NCI-H1105 (cell line): ENCODE measurements around the gene KCNT1.

ENCODE experiments used
- DNase-seq: peaks from one replicate; lab custom pipeline; 2025; lab: John Stamatoyannopoulos, UW

KCNT1 gene

GRCh38 chr9:135785013-135785575 lies 83.1 kb downstream of the KCNT1 start:
- DNase-seq = no peak

GRCh38 chr9:135786146-135786690 lies 84.2 kb downstream of the KCNT1 start:
- DNase-seq = no peak

GRCh38 chr9:135787317-135787716 lies 85.3 kb downstream of the KCNT1 start:
- DNase-seq = no peak

- no peak for DNase-seq
These were observed 86.0 kb downstream of the KCNT1 start for GRCh38 chr9:135787776-135788575.

GRCh38 chr9:135788576-135789300 lies 86.8 kb downstream of the KCNT1 start:
- no peak for DNase-seq

- no peak for DNase-seq
These were observed 87.9 kb downstream of the KCNT1 start for GRCh38 chr9:135789838-135790291.

GRCh38 chr9:135790356-135790755 lies 88.4 kb downstream of the KCNT1 start:
- DNase-seq = no peak

- DNase-seq = no peak
These were observed 88.9 kb downstream of the KCNT1 start for GRCh38 chr9:135790850-135791249.

- DNase-seq = no peak
These were observed 89.7 kb downstream of the KCNT1 start for GRCh38 chr9:135791431-135792267.

- no peak for DNase-seq
These were observed 90.5 kb downstream of the KCNT1 start for GRCh38 chr9:135792268-135793128.

GRCh38 chr9:135793221-135794056 lies 91.5 kb downstream of the KCNT1 start:
- no peak for DNase-seq

GRCh38 chr9:135794057-135794335 lies 92.0 kb downstream of the KCNT1 start:
- DNase-seq = no peak

GRCh38 chr9:135794361-135794885 lies 92.4 kb downstream of the KCNT1 start:
- DNase-seq = no peak

GRCh38 chr9:135795391-135795790 lies 93.4 kb downstream of the KCNT1 start:
- no peak for DNase-seq

GRCh38 chr9:135796784-135797485 lies 95.0 kb downstream of the KCNT1 start:
- DNase-seq = no peak

- DNase-seq = no peak
These were observed 95.7 kb downstream of the KCNT1 start for GRCh38 chr9:135797507-135798262.

GRCh38 chr9:135798263-135798585 lies 96.2 kb downstream of the KCNT1 start:
- DNase-seq = no peak

- DNase-seq = no peak
These were observed 97.3 kb downstream of the KCNT1 start for GRCh38 chr9:135799261-135799660.

GRCh38 chr9:135801070-135801469 lies 99.1 kb downstream of the KCNT1 start:
- no peak for DNase-seq
